DMS153 (cell line): ENCODE results near the gene PPFIA3.
A peak's percentile ranks its signal among the peaks of the same experiment; 100 is the strongest.
"Not testable (repeated sequence)": the region's sequence is repeated elsewhere in the genome, so short reads cannot be mapped to it uniquely, and the experiment has no call there.

ENCODE experiments used
- DNase-seq: peaks from one replicate; lab custom pipeline; 2025; lab: John Stamatoyannopoulos, UW

PPFIA3 gene

GRCh38 chr19:49119411-49120324 is at the start of gene PPFIA3:
TSS of gene PPFIA3 (plus strand) at chr19:49119544. CDS start at chr19:49127874, 8,330 bp downstream.
- no peak for DNase-seq

- no peak for DNase-seq
These were observed 48.9 kb upstream of the PPFIA3 start for GRCh38 chr19:49070416-49070815.

DNA sequence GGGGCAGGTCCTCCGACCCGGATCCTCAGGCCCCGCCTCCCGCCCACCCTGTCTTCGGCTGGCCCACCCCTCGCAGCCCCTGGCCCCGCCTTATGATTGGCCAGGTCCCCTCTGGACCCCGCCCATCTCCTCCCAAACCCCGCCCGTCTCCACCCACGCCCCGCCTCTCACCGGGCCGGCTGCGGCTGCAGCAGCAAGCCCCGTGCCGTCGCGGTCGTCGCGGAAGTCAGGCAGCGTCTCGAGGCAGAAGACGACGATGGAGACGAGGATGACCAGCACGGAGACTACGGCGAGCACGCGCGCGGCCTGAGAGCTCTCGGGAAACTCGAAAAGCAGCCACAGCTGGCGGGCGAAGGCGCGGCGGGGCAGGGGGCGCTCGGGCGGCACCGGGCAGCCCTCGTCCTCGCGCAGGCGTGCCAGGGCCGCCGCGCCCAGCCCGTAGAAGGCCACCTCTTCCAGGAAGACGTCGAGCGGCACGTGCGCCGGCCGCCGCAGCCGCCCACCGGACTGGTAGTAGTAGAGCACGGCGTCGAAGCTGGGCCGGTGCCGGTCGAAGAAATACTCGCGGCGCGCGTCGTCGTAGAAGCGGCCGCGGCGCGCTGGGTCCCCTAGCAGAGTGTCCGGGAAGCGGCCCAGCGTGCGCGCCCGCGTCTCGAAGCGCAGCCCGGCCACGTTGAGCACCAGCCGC is 47.3 kb upstream of the PPFIA3 start:
- no peak for DNase-seq

DNA sequence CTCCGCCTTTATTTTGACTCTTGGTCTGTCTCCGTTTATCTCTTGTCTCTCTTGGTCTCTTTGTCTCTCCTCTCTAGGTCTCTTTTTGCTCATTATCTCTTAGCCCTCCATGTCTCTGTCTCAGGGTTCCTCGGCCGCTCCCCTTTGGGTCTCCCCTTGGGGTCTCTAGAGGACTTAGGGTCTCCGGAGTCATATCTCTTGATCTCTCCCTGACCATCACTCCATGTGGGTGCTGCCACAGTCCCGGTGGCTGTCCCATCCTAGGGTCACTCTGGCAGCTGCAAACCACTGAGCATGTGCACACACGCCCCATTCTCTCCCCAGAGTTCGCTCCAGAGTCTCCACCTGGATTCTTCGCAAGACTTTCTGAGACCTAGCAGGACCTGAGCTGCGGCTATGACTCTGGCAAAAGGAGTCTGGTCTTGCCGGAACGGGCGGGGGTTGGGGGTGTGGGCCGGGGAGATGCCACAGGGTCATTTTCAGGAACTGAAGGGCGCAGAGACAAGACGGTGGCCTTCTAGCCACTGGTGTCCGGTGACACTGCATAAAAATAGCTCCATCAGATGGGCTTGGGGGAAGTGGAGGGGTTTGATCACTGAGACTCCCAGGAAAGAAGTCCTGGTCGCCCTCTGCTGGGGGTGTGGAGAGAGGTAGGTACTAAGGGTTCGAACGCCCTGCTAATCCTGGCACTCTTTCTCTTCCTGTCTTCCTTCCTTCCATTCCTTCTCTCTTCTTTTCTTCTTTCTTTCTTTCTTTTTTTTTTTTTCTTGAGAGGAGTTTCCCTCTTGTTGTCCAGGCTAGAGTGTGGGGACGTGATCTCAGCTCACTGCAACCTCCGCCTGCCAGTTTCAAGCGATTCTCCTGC is 45.6 kb upstream of the PPFIA3 start:
- DNase-seq = no peak

GRCh38 chr19:49074869-49075268 is 44.5 kb upstream of the PPFIA3 start:
- DNase-seq = not testable (repeated sequence)

- DNase-seq = no peak
These were observed 39.0 kb upstream of the PPFIA3 start for GRCh38 chr19:49080392-49080791.

- DNase-seq = no peak
These were observed 38.1 kb upstream of the PPFIA3 start for GRCh38 chr19:49081273-49081672.

- DNase-seq = no peak
These were observed 34.9 kb upstream of the PPFIA3 start for GRCh38 chr19:49084206-49085019.

GRCh38 chr19:49085020-49085867 is 34.1 kb upstream of the PPFIA3 start, which contains the start of gene SNRNP70:
TSS of gene SNRNP70 (plus strand) at chr19:49085451. CDS start at chr19:49086415, 964 bp downstream.
- DNase-seq = peak; percentile 98

DNA sequence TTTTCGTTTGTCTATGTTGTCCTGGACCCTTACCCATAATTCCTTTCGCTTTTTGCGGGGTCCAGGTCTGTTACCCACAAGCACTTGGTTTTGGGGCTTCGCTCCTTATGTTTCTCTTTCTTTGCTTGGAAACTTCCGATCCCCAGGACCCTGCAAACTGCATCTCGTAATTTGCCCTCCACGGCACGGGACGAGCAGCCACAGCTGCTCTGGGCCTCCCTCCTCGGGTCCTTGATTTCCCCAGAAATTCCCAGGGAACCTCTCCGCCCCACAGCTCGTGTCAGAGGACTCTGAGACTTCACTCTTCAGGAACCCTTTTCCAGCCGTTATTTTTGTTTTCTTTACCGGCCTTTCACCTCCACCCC is 33.5 kb upstream of the PPFIA3 start:
- DNase-seq = no peak

DNA sequence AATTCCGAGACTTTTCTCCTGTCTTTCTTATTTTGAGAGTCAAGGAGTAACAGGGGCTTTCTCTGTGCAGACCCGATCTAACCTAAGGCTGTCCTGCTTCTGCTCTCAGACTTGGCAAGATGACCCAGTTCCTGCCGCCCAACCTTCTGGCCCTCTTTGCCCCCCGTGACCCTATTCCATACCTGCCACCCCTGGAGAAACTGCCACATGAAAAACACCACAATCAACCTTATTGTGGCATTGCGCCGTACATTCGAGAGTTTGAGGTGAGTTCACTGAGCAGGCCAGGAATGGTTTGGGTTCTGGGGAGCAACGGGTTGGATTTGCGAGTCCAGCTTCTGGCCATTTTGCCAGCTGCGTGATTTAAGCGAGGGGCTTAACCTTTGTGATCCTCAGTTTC is 33.0 kb upstream of the PPFIA3 start:
- DNase-seq = no peak

DNA sequence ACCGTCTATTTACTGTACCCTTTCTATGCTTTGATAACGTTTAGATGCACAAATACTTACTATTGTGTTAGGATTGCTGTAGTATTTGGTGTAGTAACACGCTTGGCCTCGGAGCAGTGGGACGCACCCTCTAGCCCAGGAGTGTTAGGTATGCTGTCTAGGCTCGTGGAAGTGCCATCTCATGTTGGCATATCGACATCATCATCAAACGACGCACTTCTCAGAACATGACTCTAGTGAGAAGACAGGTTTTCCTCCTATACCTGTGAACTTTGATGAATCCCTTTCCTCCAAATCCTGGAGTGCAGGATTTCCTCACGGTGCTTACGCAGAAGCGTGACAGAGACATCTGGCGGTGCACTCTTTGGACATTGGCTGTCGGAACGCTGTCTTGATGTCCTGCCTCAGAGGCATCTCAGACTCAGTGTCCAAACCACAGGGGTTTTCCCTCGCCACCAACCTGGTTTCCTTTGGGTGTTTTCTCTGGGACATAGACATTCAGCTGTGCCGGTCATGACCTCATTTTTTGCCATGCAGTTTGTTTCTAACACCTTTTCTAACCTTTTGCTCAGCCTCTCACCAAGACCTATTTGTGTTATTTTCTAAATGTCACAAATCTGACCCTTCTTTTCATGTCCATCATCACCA is 27.8 kb upstream of the PPFIA3 start:
- no peak for DNase-seq

DNA sequence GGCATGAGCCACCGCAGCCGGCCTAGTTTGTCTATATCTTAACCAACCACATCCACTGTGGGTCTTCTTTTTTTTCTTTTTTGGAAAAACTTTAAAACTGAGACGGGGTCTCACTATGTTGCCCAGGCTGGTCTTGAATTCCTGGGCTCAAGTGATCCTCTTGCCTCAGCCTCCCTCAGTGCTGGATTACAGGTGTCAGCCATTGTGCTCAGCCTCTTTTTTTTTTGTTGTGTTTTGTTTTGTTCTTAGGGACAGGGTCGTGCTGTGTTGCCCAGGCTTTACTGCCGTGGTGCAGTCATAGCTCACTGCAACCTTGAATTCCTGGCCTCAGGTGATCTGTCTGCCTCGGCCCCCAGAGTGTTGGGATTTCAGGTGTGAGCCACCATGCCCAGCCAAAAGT is 26.7 kb upstream of the PPFIA3 start:
- no peak for DNase-seq

DNA sequence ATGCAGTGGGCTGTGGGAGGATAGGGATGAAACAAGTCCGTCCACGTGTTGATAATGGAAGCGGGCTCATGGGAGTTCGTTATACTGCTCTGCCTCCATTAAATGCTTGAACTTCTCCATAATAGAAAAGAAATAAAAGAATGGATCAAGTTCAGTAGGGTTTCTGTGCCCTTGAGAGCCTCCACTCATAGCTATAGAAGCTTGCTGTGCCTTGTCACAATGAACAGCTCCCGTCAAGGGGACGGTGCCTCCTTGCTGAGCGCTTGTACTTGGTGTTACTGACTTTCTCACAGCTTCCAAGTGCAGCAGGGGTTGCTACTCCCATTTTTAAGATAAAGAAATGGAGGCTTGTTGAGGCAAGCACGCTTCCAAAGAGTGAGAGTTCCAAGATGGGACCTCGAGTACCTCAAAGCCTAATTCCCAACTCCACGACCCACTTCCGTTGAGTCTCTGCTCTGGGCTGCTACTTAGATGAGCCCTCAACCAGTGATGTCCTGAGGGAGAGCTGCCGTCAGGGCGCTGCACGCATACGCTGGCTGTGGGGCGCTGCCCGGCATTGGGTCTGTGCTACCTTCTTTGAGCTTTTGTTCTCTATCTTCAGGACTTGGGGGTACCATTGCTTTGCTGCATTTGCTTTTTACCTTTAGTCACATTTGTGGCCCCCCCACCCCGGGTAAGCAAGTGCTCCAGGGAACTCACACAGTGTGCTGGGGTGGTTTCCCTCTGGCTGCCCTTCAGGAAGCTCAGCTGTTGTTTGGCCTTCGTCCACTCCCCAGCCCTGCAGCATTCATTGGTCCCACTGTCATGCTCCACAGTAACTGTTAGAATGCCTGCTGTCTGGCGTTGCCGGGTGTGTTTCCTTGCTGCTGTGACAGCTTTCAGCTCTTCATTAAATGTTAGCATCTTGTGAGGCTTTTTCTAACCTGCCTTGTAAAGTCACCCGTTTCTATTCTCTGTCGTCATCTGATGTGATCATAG is 24.6 kb upstream of the PPFIA3 start:
- DNase-seq = no peak

DNA sequence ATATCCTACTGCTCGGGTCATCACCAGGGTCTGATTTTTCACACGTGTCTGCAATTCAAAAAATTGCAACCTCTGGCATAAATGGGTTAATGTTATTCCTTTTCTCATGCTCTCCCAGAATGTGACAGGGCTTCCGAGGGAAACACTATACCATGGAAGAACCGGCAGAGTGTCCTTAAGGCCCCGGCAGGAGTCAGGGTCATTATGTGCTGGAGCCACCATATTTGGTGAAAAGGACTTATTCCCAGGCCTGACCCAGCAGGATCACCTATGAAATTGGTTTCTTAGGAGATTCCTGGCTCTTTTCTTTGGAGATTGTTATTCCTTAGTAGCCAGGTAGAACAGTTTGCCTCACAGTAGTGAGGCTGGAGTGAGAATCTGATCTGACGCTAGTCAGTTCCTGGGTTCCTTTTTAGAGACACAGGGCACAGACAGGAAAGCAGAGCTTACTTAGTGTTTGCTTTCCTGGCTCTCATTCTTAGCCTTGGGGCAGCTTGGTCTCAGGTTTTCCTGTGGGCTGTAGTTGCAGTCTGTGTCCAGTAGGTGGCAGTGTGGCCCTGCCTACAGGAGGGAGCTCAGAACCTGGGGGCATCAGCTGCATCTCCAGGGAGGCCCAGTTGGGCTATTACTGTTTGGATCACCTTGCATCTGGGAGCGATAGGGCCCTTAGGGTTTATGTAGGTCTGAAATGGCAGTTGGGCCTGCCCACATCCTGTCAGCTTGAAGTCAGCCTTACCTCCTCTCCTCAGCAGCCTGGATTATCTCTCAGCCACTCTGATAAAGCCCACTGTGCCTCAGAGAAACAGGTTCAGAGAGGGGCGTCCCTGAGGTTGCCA is 21.7 kb upstream of the PPFIA3 start:
- DNase-seq = peak; percentile 55

DNA sequence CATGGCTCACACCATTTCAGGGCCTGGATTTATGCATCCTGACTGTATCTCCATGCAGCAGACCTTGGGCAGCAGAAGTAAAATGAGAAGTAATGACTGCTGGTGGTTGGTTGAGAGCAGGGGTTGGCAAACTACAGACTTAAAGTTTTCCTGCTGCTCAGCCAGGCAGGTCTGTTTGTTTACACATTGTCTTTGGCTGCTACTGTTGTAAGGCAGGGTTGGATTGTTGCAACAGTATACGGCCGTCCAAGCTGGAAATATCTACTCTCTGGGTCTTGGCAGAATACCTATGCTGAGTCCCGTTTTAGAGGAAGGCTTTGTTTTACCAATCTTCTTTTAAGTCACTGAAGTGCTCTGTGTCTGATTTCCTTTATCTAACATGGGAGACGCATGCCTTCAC is 20.5 kb upstream of the PPFIA3 start:
- DNase-seq = no peak

GRCh38 chr19:49101160-49101559 is 18.2 kb upstream of the PPFIA3 start:
- DNase-seq = no peak

DNA sequence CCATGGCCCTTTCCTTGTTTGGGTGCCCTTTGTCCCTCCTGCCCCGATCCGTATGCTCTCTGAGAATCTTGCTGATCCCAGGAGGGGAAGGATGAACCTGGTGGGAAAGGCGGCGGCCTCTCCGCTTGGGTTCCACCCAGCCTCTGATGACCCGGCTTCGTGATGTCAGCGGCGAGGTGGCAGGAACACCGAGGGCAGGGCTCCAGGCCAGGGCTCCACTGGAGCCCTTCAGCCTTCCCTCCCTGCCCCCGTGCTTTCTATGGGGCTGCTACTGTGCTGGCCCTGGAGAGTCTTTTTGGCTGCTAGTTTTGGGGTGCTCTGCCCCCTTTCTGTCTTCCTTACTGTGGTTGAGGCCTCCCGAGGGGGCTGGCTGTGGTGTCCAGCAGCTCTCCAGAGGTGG is 17.0 kb upstream of the PPFIA3 start:
- no peak for DNase-seq
